IMR-90 (cell line): ENCODE measurements around the gene MRPL49. TPM values are rescaled to one million over a fixed set of nuclear protein-coding genes. Genes with fewer than 3 reads are reported as not detected.

Source experiments
- ATAC-seq: fragments of 200-7000 bp; cut with Tn5 transposase; 2 replicates; pipeline ENCODE4 v1.9.1; 2020; ENCODE audit warnings: low read depth, mild to moderate bottlenecking, moderate library complexity
- BruUV-seq: library from RNA; stranded (reverse); fragments of 400-500 nt; replicated peaks from 2 replicates; lab custom pipeline; 2021; lab: Mats Ljungman, UMichigan
- CTCF ChIA-PET: fragments of 300-600 bp; formaldehyde crosslinking; extraction: SDS; loops from one replicate; lab custom pipeline; 2021; ENCODE audit warnings: antibody characterized with exemption; lab: Yijun Ruan, JAX
- POLR2A ChIA-PET: fragments of 300-600 bp; sonication (Branson Sonifier 250); formaldehyde crosslinking; loops from one replicate; lab custom pipeline; 2022; ENCODE audit warnings: antibody characterized with exemption; ENCODE audit not compliant: unreplicated experiment; lab: Charles Lee
- DNase-seq: peaks from one replicate; pipeline ENCODE4 v3.0.0; 2013
- H2AFZ ChIP-seq: replicated peaks from 2 replicates; pipeline ENCODE3; 2013; ENCODE audit warnings: low read length, mild to moderate bottlenecking; ENCODE audit not compliant: poor library complexity
- H2AK5ac ChIP-seq: 2 replicates; pipeline ENCODE4 v1.6.1; 2013; ENCODE audit warnings: low read depth, low read length, inconsistent platforms
- H2AK9ac ChIP-seq: replicated peaks from 2 replicates; pipeline ENCODE3; 2013; ENCODE audit warnings: mild to moderate bottlenecking, low read depth, low read length, moderate library complexity; ENCODE audit not compliant: poor library complexity
- H2BK120ac ChIP-seq: 2 replicates; pipeline ENCODE4 v1.6.1; 2013; ENCODE audit warnings: low read depth, low read length, inconsistent platforms
- H2BK15ac ChIP-seq: 3 replicates; pipeline ENCODE4 v1.6.1; 2013; ENCODE audit warnings: low read depth, low read length, inconsistent platforms
- H2BK20ac ChIP-seq: 2 replicates; pipeline ENCODE4 v1.6.1; 2013; ENCODE audit warnings: low read depth, mild to moderate bottlenecking, inconsistent platforms, low read length, moderate library complexity
- H2BK5ac ChIP-seq: 2 replicates; pipeline ENCODE4 v1.6.1; 2013; ENCODE audit warnings: mild to moderate bottlenecking, low read depth, low read length, inconsistent platforms; ENCODE audit not compliant: poor library complexity, severe bottlenecking
- H3K14ac ChIP-seq: replicated peaks from 2 replicates; pipeline ENCODE4 v1.6.1; 2013; ENCODE audit warnings: low read depth, low read length, inconsistent platforms
- H3K18ac ChIP-seq: 2 replicates; pipeline ENCODE4 v1.6.1; 2013; ENCODE audit warnings: low read depth, low read length, control low read depth
- H3K23ac ChIP-seq: 2 replicates; pipeline ENCODE4 v1.6.1; 2013; ENCODE audit warnings: low read depth, low read length, inconsistent platforms
- H3K27ac ChIP-seq: 2 replicates; pipeline ENCODE4 v1.5.1; 2013; ENCODE audit warnings: mild to moderate bottlenecking, control low read depth, low read length; ENCODE audit not compliant: insufficient read depth
- H3K27me3 ChIP-seq: 2 replicates; pipeline ENCODE4 v1.6.1; 2013; ENCODE audit warnings: low read length; ENCODE audit not compliant: control insufficient read depth, insufficient read depth
- H3K36me3 ChIP-seq: 2 replicates; pipeline ENCODE4 v1.6.1; 2013; ENCODE audit warnings: low read length, mixed read lengths; ENCODE audit not compliant: control insufficient read depth, insufficient read depth
- H3K4ac ChIP-seq: 2 replicates; pipeline ENCODE4 v1.6.1; 2013; ENCODE audit warnings: low read depth, low read length, inconsistent platforms
- H3K4me1 ChIP-seq: 2 replicates; pipeline ENCODE4 v1.6.1; 2013; ENCODE audit warnings: low read length, mixed read lengths; ENCODE audit not compliant: control insufficient read depth, insufficient read depth
- H3K4me2 ChIP-seq: 2 replicates; pipeline ENCODE4 v1.6.1; 2013; ENCODE audit warnings: low read depth, mild to moderate bottlenecking, control low read depth, low read length, moderate library complexity
- H3K4me3 ChIP-seq: 2 replicates; pipeline ENCODE4 v1.5.1; 2013; ENCODE audit warnings: low read depth, mild to moderate bottlenecking, control low read depth, low read length, moderate library complexity; ENCODE audit not compliant: insufficient read depth
- H3K56ac ChIP-seq: 2 replicates; pipeline ENCODE4 v1.6.1; 2013; ENCODE audit warnings: low read length, inconsistent platforms; ENCODE audit not compliant: insufficient read depth; ENCODE audit errors: extremely low read depth
- H3K79me1 ChIP-seq, 2 experiments: 2 replicates each; pipeline ENCODE4 v1.6.1; 2013; ENCODE audit warnings: low read length in 2 of 2, inconsistent platforms in 1 of 2, low read depth in 1 of 2
- H3K9ac ChIP-seq: 2 replicates; pipeline ENCODE4 v1.6.1; 2013; ENCODE audit warnings: low read depth, low read length, control low read depth
- H3K9me1 ChIP-seq: 2 replicates; pipeline ENCODE4 v1.6.1; 2013; ENCODE audit warnings: low read length, inconsistent platforms; ENCODE audit not compliant: insufficient read depth
- H3K9me3 ChIP-seq: 2 replicates; pipeline ENCODE4 v1.6.1; 2013; ENCODE audit warnings: low read length; ENCODE audit not compliant: control insufficient read depth, insufficient read depth
- H4K20me1 ChIP-seq: 2 replicates; pipeline ENCODE4 v1.6.1; 2013; ENCODE audit warnings: low read length, inconsistent platforms; ENCODE audit not compliant: insufficient read depth
- H4K5ac ChIP-seq: 2 replicates; pipeline ENCODE4 v1.6.1; 2013; ENCODE audit warnings: mild to moderate bottlenecking, low read depth, low read length, control low read depth
- H4K8ac ChIP-seq, 2 experiments: 2 replicates each; pipeline ENCODE4 v1.6.1; 2013; ENCODE audit warnings: low read depth in 2 of 2, low read length in 2 of 2, control low read depth in 1 of 2, inconsistent platforms in 1 of 2
- H4K91ac ChIP-seq: 2 replicates; pipeline ENCODE4 v1.6.1; 2013; ENCODE audit warnings: low read depth, low read length, inconsistent platforms; ENCODE audit not compliant: insufficient read depth
- BHLHE40 ChIP-seq: fragments of 150-350 bp; IDR thresholded peaks from 2 replicates; pipeline ENCODE4 v1.6.1; 2016; ENCODE audit warnings: mild to moderate bottlenecking, low read depth, low read length
- CEBPB ChIP-seq: IDR thresholded peaks from 2 replicates; pipeline ENCODE4 v1.6.1; 2012; ENCODE audit warnings: low read depth, low read length, improper control_type of control experiment
- CHD1 ChIP-seq: IDR thresholded peaks from 2 replicates; pipeline ENCODE4 v1.6.1; 2012; ENCODE audit warnings: low read depth, low read length, improper control_type of control experiment
- FOS ChIP-seq: fragments of 150-350 bp; IDR thresholded peaks from 2 replicates; pipeline ENCODE4 v1.6.1; 2016; ENCODE audit warnings: low read depth, low read length
- MAFK ChIP-seq: IDR thresholded peaks from 2 replicates; pipeline ENCODE4 v1.6.1; 2012; ENCODE audit warnings: low read depth, low read length, improper control_type of control experiment
- MAZ ChIP-seq: IDR thresholded peaks from 2 replicates; pipeline ENCODE4 v1.6.1; 2012; ENCODE audit warnings: low read depth, mild to moderate bottlenecking, low read length, improper control_type of control experiment, moderate library complexity, borderline replicate concordance
- MXI1 ChIP-seq: IDR thresholded peaks from 2 replicates; pipeline ENCODE4 v1.6.1; 2012; ENCODE audit warnings: low read depth, mild to moderate bottlenecking, low read length, moderate library complexity, borderline replicate concordance
- NFE2L2 ChIP-seq: fragments of 150-350 bp; IDR thresholded peaks from 2 replicates; pipeline ENCODE4 v1.6.1; 2016; ENCODE audit warnings: low read depth, mild to moderate bottlenecking, low read length
- POLR2A ChIP-seq: IDR thresholded peaks from 2 replicates; pipeline ENCODE4 v1.6.1; 2012; ENCODE audit warnings: mild to moderate bottlenecking, low read depth, low read length
- RAD21 ChIP-seq: IDR thresholded peaks from 2 replicates; pipeline ENCODE4 v1.6.1; 2012; ENCODE audit warnings: low read length, improper control_type of control experiment
- RCOR1 ChIP-seq: IDR thresholded peaks from 2 replicates; pipeline ENCODE4 v1.6.1; 2012; ENCODE audit warnings: mild to moderate bottlenecking, low read length, improper control_type of control experiment; ENCODE audit not compliant: insufficient replicate concordance
- RFX5 ChIP-seq: IDR thresholded peaks from 2 replicates; pipeline ENCODE4 v1.8.0; 2012; ENCODE audit warnings: low read depth, mild to moderate bottlenecking, low read length, moderate library complexity
- SMC3 ChIP-seq: fragments of 150-350 bp; IDR thresholded peaks from 2 replicates; pipeline ENCODE4 v1.6.1; 2016; ENCODE audit warnings: low read depth, mild to moderate bottlenecking, antibody characterized with exemption, low read length, moderate library complexity
- WGBS, 2 experiments: methylation state at CpG; one replicate each; pipeline versions ENCODE4 v1.1.5 to v1.1.7; 2013; ENCODE audit warnings: missing lambda C conversion rate in 2 of 2; ENCODE audit not compliant: insufficient read length in 1 of 2; ENCODE audit errors: extremely low coverage in 2 of 2; 5-methylcytosine and 5-hydroxymethylcytosine counted together
- dilution Hi-C: fragments of 300-500 bp; cut with HindIII; formaldehyde crosslinking; loops from one replicate; pipeline ENCODE4 v1.14.3; 2018; ENCODE audit warnings: low sequenced_read_pairs; ENCODE audit not compliant: unreplicated experiment
- in situ Hi-C: fragments of 300-500 bp; cut with MboI; formaldehyde crosslinking; loops from 3 replicates; pipeline ENCODE4 v1.14.3; 2019; ENCODE audit warnings: low sequenced_read_pairs, inconsistent platforms, mixed read lengths
- intact Hi-C: fragments of 100-400 bp; cut with micrococcal nuclease; formaldehyde crosslinking; loops from 2 replicates; pipeline ENCODE4 v1.10.0; 2022
- polyA plus RNA-seq, 3 experiments: library from polyadenylated mRNA; depleted of rRNA; stranded (reverse); fragments of >200 nt; gene quantifications; 2 replicates each; pipeline ENCODE4 v1.2.3, GENCODE V29; 2012; ENCODE audit warnings: low replicate concordance in 1 of 3
- total RNA-seq: library from RNA; depleted of rRNA; stranded (reverse); fragments of >200 nt; gene quantifications from 2 replicates; pipeline ENCODE4 v1.2.3, GENCODE V29; 2012
- TF ChIP-seq, protein P1 (sequence below): conservative IDR thresholded peaks from 2 replicates; pipeline ENCODE4 v1.5.1; 2012; ENCODE audit warnings: mild to moderate bottlenecking, low read depth, low read length, improper control_type of control experiment
- TF ChIP-seq, protein P2 (sequence below): fragments of 150-350 bp; IDR thresholded peaks from 2 replicates; pipeline ENCODE4 v1.6.1; 2017; ENCODE audit warnings: mild to moderate bottlenecking, antibody characterized with exemption, low read length, low read depth
- TF ChIP-seq, protein P3 (sequence below): fragments of 150-350 bp; IDR thresholded peaks from 2 replicates; pipeline ENCODE4 v1.6.1; 2016; ENCODE audit warnings: low read depth, mild to moderate bottlenecking, low read length, moderate library complexity, borderline replicate concordance

MRPL49 gene
- total and polyA plus RNA-seq, 2 of the 4 experiments (the other 2 are of a cell fraction), result 55.2 to 56.8 TPM

DNA sequence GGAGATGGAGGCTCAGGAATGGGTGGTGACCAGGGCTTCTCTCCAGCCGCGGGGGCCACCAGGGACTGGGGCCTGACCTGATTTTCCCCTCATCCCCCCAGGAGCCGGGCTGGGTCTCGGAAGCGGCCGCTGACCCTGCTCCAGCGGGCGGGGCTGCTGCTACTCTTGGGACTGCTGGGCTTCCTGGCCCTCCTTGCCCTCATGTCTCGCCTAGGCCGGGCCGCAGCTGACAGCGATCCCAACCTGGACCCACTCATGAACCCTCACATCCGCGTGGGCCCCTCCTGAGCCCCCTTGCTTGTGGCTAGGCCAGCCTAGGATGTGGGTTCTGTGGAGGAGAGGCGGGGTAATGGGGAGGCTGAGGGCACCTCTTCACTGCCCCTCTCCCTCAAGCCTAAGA is 34.3 kb upstream of the MRPL49 start:
- WGBS, 2 experiments, result no CpG with 5 or more reads among the region's 15 CpGs
- H3K18ac ChIP-seq, result no peak overlapping the region
- no peak overlapping the region for H3K56ac ChIP-seq
- no peak overlapping the region for H3K4me2 ChIP-seq
- no peak overlapping the region for H4K91ac ChIP-seq
- no peak for DNase-seq
- no peak overlapping the region for H4K8ac ChIP-seq
- BruUV-seq, result no TSS peak
- no peak for ATAC-seq
- H2BK5ac ChIP-seq, result no peak overlapping the region
- H3K79me1 ChIP-seq, result peaks cover 25 to 31% of the 10 kb centered on the region in 2 experiments
- in situ Hi-C loops (no loop called here), dilution Hi-C loops (no loop called here), intact Hi-C loops (no loop called here)
- no peak overlapping the region for H2BK20ac ChIP-seq
- peaks cover 35% of the 10 kb centered on the region for H3K36me3 ChIP-seq
- H2BK120ac ChIP-seq, result no peak overlapping the region
- H3K4ac ChIP-seq, result no peak overlapping the region
- H3K23ac ChIP-seq, result no peak overlapping the region
- no peak overlapping the region for H2AFZ ChIP-seq
- H3K27me3 ChIP-seq, result no peaks in the 10 kb centered on the region
- no peak overlapping the region for H2AK5ac ChIP-seq
- H3K27ac ChIP-seq, result no peak overlapping the region
- no peak overlapping the region for H2AK9ac ChIP-seq
- CTCF ChIA-PET, result no interaction called here
- H4K20me1 ChIP-seq, result no peaks in the 10 kb centered on the region; the same call in 1 of the 2 replicates
- H3K9ac ChIP-seq, result no peak overlapping the region
- no peak overlapping the region for H3K4me3 ChIP-seq
- TF ChIP-seq FOS (no peak), MAFK (no peak), SMC3 (no peak), CEBPB (no peak), BHLHE40 (no peak), CHD1 (no peak), MAZ (no peak), NFE2L2 (no peak), RFX5 (no peak), MXI1 (no peak), RAD21 (no peak), RCOR1 (no peak), POLR2A (no peak)
- TF ChIP-seq, protein P1, sequence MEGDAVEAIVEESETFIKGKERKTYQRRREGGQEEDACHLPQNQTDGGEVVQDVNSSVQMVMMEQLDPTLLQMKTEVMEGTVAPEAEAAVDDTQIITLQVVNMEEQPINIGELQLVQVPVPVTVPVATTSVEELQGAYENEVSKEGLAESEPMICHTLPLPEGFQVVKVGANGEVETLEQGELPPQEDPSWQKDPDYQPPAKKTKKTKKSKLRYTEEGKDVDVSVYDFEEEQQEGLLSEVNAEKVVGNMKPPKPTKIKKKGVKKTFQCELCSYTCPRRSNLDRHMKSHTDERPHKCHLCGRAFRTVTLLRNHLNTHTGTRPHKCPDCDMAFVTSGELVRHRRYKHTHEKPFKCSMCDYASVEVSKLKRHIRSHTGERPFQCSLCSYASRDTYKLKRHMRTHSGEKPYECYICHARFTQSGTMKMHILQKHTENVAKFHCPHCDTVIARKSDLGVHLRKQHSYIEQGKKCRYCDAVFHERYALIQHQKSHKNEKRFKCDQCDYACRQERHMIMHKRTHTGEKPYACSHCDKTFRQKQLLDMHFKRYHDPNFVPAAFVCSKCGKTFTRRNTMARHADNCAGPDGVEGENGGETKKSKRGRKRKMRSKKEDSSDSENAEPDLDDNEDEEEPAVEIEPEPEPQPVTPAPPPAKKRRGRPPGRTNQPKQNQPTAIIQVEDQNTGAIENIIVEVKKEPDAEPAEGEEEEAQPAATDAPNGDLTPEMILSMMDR, result no peak
- TF ChIP-seq, protein P2, sequence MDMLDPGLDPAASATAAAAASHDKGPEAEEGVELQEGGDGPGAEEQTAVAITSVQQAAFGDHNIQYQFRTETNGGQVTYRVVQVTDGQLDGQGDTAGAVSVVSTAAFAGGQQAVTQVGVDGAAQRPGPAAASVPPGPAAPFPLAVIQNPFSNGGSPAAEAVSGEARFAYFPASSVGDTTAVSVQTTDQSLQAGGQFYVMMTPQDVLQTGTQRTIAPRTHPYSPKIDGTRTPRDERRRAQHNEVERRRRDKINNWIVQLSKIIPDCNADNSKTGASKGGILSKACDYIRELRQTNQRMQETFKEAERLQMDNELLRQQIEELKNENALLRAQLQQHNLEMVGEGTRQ, result no peak
- TF ChIP-seq, protein P3, sequence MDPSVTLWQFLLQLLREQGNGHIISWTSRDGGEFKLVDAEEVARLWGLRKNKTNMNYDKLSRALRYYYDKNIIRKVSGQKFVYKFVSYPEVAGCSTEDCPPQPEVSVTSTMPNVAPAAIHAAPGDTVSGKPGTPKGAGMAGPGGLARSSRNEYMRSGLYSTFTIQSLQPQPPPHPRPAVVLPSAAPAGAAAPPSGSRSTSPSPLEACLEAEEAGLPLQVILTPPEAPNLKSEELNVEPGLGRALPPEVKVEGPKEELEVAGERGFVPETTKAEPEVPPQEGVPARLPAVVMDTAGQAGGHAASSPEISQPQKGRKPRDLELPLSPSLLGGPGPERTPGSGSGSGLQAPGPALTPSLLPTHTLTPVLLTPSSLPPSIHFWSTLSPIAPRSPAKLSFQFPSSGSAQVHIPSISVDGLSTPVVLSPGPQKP, result no peak
- no peak overlapping the region for H4K5ac ChIP-seq
- no peak overlapping the region for H2BK15ac ChIP-seq
- peaks cover 4% of the 10 kb centered on the region; the same call in 1 of the 2 replicates for H3K4me1 ChIP-seq
- H3K9me3 ChIP-seq, result no peaks in the 10 kb centered on the region
- no peaks in the 10 kb centered on the region for H3K9me1 ChIP-seq
- POLR2A ChIA-PET, result no interaction called here
- no peak overlapping the region for H3K14ac ChIP-seq
